ENCODE results near the gene ACR. TPM values are rescaled to one million over a fixed set of nuclear protein-coding genes. Genes with fewer than 3 reads are reported as not detected.

ACR gene
- total and polyA plus RNA-seq, 2 donors, result 0.21 TPM; not detected in 1

GRCh38 chr22:50722048-50722701, 15.8 kb upstream of the ACR start:
- H3K4me1 ChIP-seq (ENCODE audit: control insufficient read depth in 2 of 2, insufficient read depth in 2 of 2, low read length in 2 of 2), result no peaks in the 10 kb centered on the region
- no peaks in the 10 kb centered on the region for H3K36me3 ChIP-seq (ENCODE audit: control insufficient read depth in 2 of 2, insufficient read depth in 2 of 2, low read length in 1 of 2)
- no peak overlapping the region for H3K4me3 ChIP-seq (ENCODE audit: low read length in 2 of 2)
- no peak overlapping the region for H3K27ac ChIP-seq (ENCODE audit: low read depth in 1 of 2, low read length in 1 of 2)
- 97% methylated on average over 33 of the region's 33 CpGs for WGBS
- H3K27me3 ChIP-seq (ENCODE audit: control insufficient read depth in 2 of 2, insufficient read depth in 1 of 2, low read length in 1 of 2), result peaks cover 0 to 3% of the 10 kb centered on the region in 2 donors
- DNase-seq (ENCODE audit: low read depth in 6 of 9, low spot score in 9 of 9), result no peak
- peaks cover 0 to 4% of the 10 kb centered on the region in 2 donors for H3K9me3 ChIP-seq (ENCODE audit: control insufficient read depth in 2 of 2, insufficient read depth in 1 of 2, low read length in 1 of 2)

GRCh38 chr22:50722716-50723428, 15.1 kb upstream of the ACR start:
- no peaks in the 10 kb centered on the region for H3K4me1 ChIP-seq (ENCODE audit: control insufficient read depth in 2 of 2, insufficient read depth in 2 of 2, low read length in 2 of 2)
- DNase-seq (ENCODE audit: low read depth in 6 of 9, low spot score in 9 of 9), result no peak
- no peaks in the 10 kb centered on the region for H3K36me3 ChIP-seq (ENCODE audit: control insufficient read depth in 2 of 2, insufficient read depth in 2 of 2, low read length in 1 of 2)
- H3K4me3 ChIP-seq (ENCODE audit: low read length in 2 of 2), result no peak overlapping the region
- H3K27me3 ChIP-seq (ENCODE audit: control insufficient read depth in 2 of 2, insufficient read depth in 1 of 2, low read length in 1 of 2), result peaks cover 0 to 3% of the 10 kb centered on the region in 2 donors
- peaks cover 0 to 4% of the 10 kb centered on the region in 2 donors for H3K9me3 ChIP-seq (ENCODE audit: control insufficient read depth in 2 of 2, insufficient read depth in 1 of 2, low read length in 1 of 2)
- WGBS, result 98% methylated on average over 12 of the region's 12 CpGs
- no peak overlapping the region for H3K27ac ChIP-seq (ENCODE audit: low read depth in 1 of 2, low read length in 1 of 2)

- no peak overlapping the region for H3K27ac ChIP-seq (ENCODE audit: low read depth in 1 of 2, low read length in 1 of 2)
- peaks cover 0 to 4% of the 10 kb centered on the region in 2 donors for H3K9me3 ChIP-seq (ENCODE audit: control insufficient read depth in 2 of 2, insufficient read depth in 1 of 2, low read length in 1 of 2)
- DNase-seq (ENCODE audit: low read depth in 6 of 9, low spot score in 9 of 9), result no peak
- H3K27me3 ChIP-seq (ENCODE audit: control insufficient read depth in 2 of 2, insufficient read depth in 1 of 2, low read length in 1 of 2), result peaks cover 0 to 3% of the 10 kb centered on the region in 2 donors
- no peak overlapping the region for H3K4me3 ChIP-seq (ENCODE audit: low read length in 2 of 2)
- 92% methylated on average over 7 of the region's 7 CpGs for WGBS
- H3K36me3 ChIP-seq (ENCODE audit: control insufficient read depth in 2 of 2, insufficient read depth in 2 of 2, low read length in 1 of 2), result no peaks in the 10 kb centered on the region
- no peaks in the 10 kb centered on the region for H3K4me1 ChIP-seq (ENCODE audit: control insufficient read depth in 2 of 2, insufficient read depth in 2 of 2, low read length in 2 of 2)
Observed at GRCh38 chr22:50723991-50724390, 14.0 kb upstream of the ACR start.

- Histone ChIP-seq H3K4me1 (ENCODE audit: control insufficient read depth in 2 of 2, insufficient read depth in 2 of 2, low read length in 2 of 2) (no peaks in the 10 kb centered on the region), H3K9me3 (ENCODE audit: control insufficient read depth in 2 of 2, insufficient read depth in 1 of 2, low read length in 1 of 2) (peaks cover 0 to 4% of the 10 kb centered on the region in 2 donors), H3K27ac (ENCODE audit: low read depth in 1 of 2, low read length in 1 of 2) (no peak overlapping the region), H3K36me3 (ENCODE audit: control insufficient read depth in 2 of 2, insufficient read depth in 2 of 2, low read length in 1 of 2) (no peaks in the 10 kb centered on the region), H3K27me3 (ENCODE audit: control insufficient read depth in 2 of 2, insufficient read depth in 1 of 2, low read length in 1 of 2) (peaks cover 0 to 3% of the 10 kb centered on the region in 2 donors), H3K4me3 (ENCODE audit: low read length in 2 of 2) (no peak overlapping the region)
- 95% methylated on average over 8 of the region's 8 CpGs for WGBS
- no peak for DNase-seq (ENCODE audit: low read depth in 6 of 9, low spot score in 9 of 9)
Observed at GRCh38 chr22:50724616-50725015, 13.4 kb upstream of the ACR start.

GRCh38 chr22:50725597-50725996, 12.4 kb upstream of the ACR start:
- no peak for DNase-seq (ENCODE audit: low read depth in 6 of 9, low spot score in 9 of 9)
- Histone ChIP-seq H3K36me3 (ENCODE audit: control insufficient read depth in 2 of 2, insufficient read depth in 2 of 2, low read length in 1 of 2) (no peaks in the 10 kb centered on the region), H3K27me3 (ENCODE audit: control insufficient read depth in 2 of 2, insufficient read depth in 1 of 2, low read length in 1 of 2) (no peaks in the 10 kb centered on the region), H3K4me1 (ENCODE audit: control insufficient read depth in 2 of 2, insufficient read depth in 2 of 2, low read length in 2 of 2) (no peaks in the 10 kb centered on the region), H3K9me3 (ENCODE audit: control insufficient read depth in 2 of 2, insufficient read depth in 1 of 2, low read length in 1 of 2) (peaks cover 0 to 4% of the 10 kb centered on the region in 2 donors), H3K4me3 (ENCODE audit: low read length in 2 of 2) (no peak overlapping the region), H3K27ac (ENCODE audit: low read depth in 1 of 2, low read length in 1 of 2) (no peak overlapping the region)
- 95% methylated on average over 7 of the region's 7 CpGs for WGBS

- H3K9me3 ChIP-seq (ENCODE audit: control insufficient read depth in 2 of 2, insufficient read depth in 1 of 2, low read length in 1 of 2), result no peaks in the 10 kb centered on the region
- H3K27me3 ChIP-seq (ENCODE audit: control insufficient read depth in 2 of 2, insufficient read depth in 1 of 2, low read length in 1 of 2), result no peaks in the 10 kb centered on the region
- no peak overlapping the region for H3K27ac ChIP-seq (ENCODE audit: low read depth in 1 of 2, low read length in 1 of 2)
- no peak for DNase-seq (ENCODE audit: low read depth in 6 of 9, low spot score in 9 of 9)
- H3K4me1 ChIP-seq (ENCODE audit: control insufficient read depth in 2 of 2, insufficient read depth in 2 of 2, low read length in 2 of 2), result no peaks in the 10 kb centered on the region
- H3K36me3 ChIP-seq (ENCODE audit: control insufficient read depth in 2 of 2, insufficient read depth in 2 of 2, low read length in 1 of 2), result no peaks in the 10 kb centered on the region
- 97% methylated on average over 14 of the region's 14 CpGs for WGBS
- no peak overlapping the region for H3K4me3 ChIP-seq (ENCODE audit: low read length in 2 of 2)
Observed at GRCh38 chr22:50726643-50727340, 11.2 kb upstream of the ACR start.

- no peak for DNase-seq (ENCODE audit: low read depth in 6 of 9, low spot score in 9 of 9)
- Histone ChIP-seq H3K36me3 (ENCODE audit: control insufficient read depth in 2 of 2, insufficient read depth in 2 of 2, low read length in 1 of 2) (no peaks in the 10 kb centered on the region), H3K27me3 (ENCODE audit: control insufficient read depth in 2 of 2, insufficient read depth in 1 of 2, low read length in 1 of 2) (no peaks in the 10 kb centered on the region), H3K4me3 (ENCODE audit: low read length in 2 of 2) (no peak overlapping the region), H3K4me1 (ENCODE audit: control insufficient read depth in 2 of 2, insufficient read depth in 2 of 2, low read length in 2 of 2) (no peaks in the 10 kb centered on the region), H3K9me3 (ENCODE audit: control insufficient read depth in 2 of 2, insufficient read depth in 1 of 2, low read length in 1 of 2) (no peaks in the 10 kb centered on the region), H3K27ac (ENCODE audit: low read depth in 1 of 2, low read length in 1 of 2) (no peak overlapping the region)
- 96% methylated on average over 23 of the region's 23 CpGs for WGBS
Observed at GRCh38 chr22:50727678-50728522, 10.1 kb upstream of the ACR start.

GRCh38 chr22:50728523-50728931, 9.5 kb upstream of the ACR start:
- Histone ChIP-seq H3K27ac (ENCODE audit: low read depth in 1 of 2, low read length in 1 of 2) (no peak overlapping the region), H3K36me3 (ENCODE audit: control insufficient read depth in 2 of 2, insufficient read depth in 2 of 2, low read length in 1 of 2) (no peaks in the 10 kb centered on the region), H3K27me3 (ENCODE audit: control insufficient read depth in 2 of 2, insufficient read depth in 1 of 2, low read length in 1 of 2) (no peaks in the 10 kb centered on the region), H3K9me3 (ENCODE audit: control insufficient read depth in 2 of 2, insufficient read depth in 1 of 2, low read length in 1 of 2) (no peaks in the 10 kb centered on the region), H3K4me3 (ENCODE audit: low read length in 2 of 2) (no peak overlapping the region), H3K4me1 (ENCODE audit: control insufficient read depth in 2 of 2, insufficient read depth in 2 of 2, low read length in 2 of 2) (no peaks in the 10 kb centered on the region)
- DNase-seq (ENCODE audit: low read depth in 6 of 9, low spot score in 9 of 9), result no peak
- WGBS, result 96% methylated on average over 2 of the region's 2 CpGs
